AG20443 (cell line): Measurements from ENCODE around the gene LAMA2.
"Not testable (repeated sequence)": the region's sequence is repeated elsewhere in the genome, so short reads cannot be mapped to it uniquely, and the experiment has no call there.

ENCODE experiments used
- DNase-seq: peaks from one replicate; pipeline ENCODE4 v3.0.0; 2012; ENCODE audit warnings: low spot score, mixed read lengths

Gene LAMA2

DNA sequence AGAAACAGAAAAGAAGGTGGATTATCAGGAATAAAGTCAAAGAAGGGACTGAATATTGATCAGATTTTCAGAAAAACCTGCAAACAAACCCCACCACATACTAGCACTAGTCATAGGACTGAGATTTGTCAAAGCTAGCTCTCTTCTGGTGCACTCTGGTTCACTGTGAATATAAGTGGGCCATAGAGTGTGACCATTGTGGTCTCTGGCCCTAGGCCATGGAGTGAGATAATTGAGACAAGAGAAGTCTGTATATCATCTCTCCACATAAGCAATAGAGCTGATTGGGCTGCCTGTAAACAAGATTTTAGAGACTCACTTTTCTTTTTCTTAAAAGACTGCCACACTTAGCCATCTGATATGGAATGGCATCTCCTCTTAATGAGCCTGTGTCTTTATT lies 247.2 kb downstream of the LAMA2 start:
- no peak for DNase-seq

DNA sequence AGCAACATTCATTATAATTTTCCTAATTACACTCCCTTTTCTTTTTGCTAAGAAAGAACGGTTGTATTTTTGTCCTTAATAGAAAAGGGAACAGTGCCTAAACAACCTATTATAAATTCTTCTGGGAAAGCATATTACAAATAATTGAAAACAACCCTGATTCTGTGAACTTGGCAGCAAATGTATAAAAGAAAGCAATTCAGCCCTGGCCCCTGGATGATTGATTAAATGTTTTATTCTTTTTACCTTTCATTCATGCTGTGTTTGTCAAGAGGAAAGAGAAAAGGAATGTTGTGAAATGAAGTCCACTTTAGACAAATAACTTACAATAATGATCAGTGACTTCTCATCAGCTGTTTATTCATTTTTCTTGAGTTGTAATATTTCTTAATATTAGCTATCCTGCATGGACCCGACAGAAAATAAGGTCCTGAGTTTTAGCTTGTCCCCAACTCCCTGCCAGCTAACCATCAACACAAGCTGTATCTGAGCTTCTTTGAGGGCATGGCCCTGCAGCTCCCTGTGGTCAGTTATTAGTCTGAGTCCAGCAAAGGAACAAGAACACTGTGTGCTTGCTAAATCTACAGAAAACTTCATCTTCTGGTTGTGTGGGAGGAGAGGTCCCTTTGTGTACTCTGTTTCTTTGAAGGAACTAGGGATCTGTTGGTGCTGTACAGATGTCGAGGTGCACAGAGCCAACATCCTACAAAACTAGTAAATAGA lies 248.2 kb downstream of the LAMA2 start:
- no peak for DNase-seq

DNA sequence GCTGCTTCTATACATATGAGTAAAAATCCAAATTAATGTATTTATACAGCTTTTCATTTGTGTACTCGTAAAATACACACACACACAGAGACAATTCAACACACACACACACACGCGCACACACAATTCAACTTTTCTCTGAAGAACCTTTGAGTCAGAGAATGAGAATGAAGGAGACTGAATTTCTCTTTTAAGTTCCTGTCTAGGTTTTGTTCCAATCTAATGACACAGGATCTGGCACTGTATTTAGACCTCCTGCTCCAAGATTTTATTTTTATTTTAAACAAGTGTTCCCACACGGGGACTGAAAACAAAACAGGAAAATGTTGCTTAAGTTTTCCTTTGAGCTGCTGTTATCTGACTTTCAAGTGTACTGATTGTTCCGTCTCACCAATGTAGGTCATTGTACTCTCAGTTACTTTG lies 250.8 kb downstream of the LAMA2 start:
- DNase-seq: peak; percentile 31

DNA sequence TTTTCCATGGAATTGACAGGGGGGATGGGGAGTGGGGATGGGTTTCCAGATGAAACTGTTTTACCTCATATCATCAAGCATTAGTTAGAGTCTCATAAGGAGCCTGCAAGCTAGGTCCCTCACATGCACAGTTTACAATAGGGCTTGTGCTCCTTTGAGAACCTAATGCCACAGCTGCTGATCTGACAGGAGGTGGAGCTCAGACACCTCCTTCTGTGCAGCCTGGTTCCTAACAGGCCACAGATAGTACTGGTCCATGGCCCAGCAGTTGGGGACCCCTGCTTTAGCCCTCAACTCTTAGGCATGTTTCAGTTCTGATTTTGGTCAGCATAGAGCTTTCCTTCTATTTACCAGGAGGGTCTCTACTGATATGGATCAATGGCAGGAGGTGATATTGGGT lies 251.6 kb downstream of the LAMA2 start:
- no peak for DNase-seq

DNA sequence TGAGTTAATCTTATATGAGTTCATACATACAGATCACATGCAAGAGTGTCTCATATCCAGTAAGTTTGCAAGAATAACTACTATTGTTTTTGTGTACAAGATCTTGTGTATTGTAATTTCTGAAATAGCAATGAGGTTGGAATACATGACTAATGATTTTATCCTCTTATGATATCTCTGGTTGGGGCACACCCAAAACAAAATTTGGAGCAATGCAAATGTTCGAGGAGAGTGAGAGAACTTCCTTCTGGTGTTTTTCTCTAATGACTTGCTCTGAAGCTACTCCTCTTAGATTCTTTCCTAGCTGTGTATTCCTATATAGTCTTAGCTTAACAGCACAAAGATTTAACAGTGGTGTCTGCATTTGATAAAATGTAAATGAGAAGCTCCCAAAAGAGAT lies 252.5 kb downstream of the LAMA2 start:
- peak; percentile 18 for DNase-seq

DNA sequence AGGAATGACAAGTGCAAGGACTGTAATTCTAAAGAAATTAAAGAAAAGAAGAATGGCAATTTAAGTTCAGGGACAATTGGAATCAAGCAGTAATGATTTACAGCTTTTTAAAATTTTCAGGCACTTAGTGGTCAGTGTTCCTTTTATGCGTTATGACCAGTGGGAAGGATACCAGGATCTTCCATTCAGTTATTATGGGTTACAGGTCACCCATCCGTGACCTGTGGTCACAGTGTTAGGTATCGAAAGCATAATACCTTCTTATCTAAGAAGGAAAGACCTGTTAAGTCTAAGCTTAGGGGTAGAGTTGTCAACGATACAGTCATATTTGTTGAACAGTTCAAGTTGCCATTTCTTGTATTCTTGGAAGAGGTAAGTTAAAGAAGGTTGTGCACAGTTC lies 253.8 kb downstream of the LAMA2 start:
- DNase-seq: no peak

DNA sequence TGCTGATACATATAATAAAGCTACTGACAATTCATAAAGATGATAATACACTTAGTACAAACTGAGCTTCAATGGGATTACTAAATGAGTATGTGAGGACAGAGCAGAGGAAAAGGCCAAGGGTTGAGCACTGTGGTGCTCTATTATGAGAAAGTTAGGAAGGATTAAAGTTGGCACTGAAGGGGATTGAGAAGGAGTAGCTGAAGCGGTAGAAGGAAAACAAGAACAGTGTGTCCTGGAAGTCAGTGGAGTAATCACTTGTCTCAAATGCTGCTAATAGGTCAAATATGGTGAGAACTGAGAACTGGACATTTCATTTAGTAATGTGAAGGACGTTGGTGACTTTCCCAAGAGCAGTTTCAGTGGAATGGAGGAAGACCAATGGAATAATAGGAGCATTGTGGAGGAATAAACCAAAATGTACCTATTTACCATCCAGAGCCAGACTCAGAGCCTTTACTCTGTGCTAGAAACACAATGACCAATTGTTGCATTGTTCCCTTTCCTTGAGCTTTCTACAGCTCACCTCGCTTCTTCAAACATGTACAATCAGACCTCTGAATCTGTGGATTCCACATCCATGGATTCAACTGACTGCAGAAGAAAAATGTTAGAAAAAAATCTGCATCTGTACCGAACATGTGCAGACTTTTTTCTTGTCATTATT lies 255.9 kb downstream of the LAMA2 start:
- DNase-seq: no peak

DNA sequence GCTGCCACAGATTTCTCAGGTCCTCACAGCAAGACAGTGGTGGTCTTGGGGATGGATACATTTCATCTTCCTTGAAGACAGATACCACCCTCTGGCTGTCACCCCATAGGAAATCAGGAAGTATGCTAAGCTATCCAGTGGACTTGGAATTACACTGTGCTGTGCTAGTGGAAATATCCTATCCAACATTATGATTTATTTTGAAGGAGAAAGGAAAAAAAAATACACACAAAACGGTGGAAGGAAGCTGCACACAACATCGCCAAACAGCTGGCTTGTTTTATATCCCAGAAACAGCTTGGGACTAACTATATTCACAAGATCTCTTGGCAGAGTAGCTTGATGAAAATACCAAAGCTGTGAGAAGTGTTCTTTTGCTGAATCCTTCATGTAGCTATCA lies 257.6 kb downstream of the LAMA2 start:
- DNase-seq: peak; percentile 32

DNA sequence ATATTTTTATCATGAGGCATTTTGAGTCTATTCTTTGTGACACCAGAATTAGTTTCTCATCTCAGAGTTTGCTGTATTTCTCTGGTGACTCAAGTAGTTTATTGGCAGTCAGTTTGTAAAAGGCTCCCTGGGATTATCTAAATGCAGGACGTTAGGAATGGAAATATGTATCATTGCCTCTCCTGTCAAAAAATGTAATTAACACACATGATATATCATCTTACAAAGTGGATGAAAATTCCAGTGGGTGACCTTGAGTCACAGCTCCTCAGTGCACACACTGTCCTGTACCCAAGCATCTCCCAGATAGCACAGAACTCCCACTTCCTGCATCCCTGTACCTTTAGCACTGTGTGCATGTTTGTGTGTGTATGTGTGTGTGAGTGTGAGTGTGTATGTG lies 258.6 kb downstream of the LAMA2 start:
- DNase-seq: peak; percentile 13

DNA sequence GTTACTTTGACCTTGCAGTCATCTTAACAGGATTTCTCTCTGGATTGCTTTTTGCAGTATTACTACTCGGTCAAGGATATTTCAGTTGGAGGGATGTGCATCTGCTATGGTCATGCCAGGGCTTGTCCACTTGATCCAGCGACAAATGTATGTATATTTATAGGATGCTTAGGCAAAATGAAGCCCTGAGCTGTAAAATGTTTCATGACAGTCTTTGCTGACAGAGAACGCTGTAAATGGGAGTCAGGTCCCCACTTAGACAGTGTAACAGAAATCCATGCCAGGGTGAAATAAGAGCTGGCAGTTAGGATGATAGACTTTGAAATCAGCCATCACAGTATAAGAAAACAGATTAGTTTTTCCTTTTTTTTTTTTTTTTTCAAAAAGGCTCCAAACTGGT lies 264.0 kb downstream of the LAMA2 start:
- DNase-seq: no peak

DNA sequence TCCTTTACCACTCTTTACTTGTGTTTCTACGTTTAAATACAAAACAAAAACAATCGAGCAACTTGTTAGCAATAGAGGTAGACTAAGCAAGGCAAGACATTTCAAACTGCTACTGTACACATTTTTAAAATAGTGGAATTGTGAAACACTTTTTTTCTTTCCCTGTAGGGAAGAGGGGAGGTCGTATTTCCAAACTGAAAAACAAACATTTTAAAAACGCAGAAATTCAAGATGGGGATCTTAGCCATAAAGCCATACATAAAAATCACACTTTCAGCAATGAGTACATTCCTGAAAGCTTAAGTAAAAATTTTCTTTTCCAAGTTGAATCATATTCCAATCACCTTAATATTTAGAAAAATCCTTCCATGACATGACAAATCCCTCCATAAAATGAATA lies 267.6 kb downstream of the LAMA2 start:
- DNase-seq: no peak

DNA sequence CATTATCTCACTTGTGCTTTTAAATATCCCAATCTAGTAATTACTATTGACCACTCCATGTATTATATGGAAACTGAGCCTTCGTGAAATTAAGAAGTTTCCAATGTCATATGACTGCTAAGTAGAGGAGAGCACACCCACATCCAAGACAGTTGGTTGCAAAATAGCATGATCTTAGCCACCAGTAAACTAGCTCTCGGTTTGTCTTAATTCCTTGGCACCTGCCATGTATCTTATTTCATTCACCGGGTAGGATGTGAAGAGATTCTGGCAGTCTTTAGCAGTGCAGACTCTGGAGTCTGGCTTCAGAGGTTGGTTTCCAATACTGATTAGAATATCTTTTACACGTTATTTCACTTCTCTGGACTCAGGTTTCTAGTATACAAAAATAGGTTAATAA lies 270.3 kb downstream of the LAMA2 start:
- DNase-seq: no peak

DNA sequence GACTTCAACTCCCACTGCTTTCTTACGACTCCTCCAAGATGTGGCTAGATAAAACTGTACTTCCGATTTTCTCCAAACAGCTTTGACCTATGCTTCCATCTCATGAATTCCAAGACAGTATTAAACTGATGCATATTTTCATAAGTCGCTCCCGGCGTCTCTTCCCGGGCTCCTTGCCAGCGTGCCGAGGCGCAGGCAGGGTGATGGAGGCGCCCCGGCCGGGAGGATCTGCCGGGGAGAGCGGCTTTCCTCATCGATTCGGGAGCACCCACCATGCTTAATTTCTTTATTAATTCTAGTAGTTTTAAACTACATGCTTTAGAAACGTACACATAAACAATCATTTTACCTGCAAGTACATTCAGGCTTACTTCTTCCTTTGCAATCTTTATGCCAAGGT lies 276.3 kb downstream of the LAMA2 start:
- not testable (repeated sequence) for DNase-seq

DNA sequence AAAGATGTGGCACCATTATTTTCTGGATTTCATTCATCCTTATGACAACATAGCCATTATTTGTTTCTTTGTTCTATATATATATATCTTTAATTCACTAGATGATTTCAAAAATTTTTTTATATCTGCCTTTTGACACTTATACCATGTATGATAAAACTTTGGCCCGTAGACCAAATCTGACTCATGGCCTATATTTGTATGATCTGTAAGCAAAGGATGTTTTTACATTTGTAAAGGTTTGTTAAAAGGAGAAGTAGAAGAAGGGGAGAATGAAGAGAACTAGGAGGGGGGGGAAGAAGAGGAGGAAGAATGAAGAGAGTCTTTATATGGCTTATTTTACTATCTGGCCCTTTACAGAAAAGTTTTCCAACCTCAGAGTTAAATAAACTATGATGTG lies 279.7 kb downstream of the LAMA2 start:
- no peak for DNase-seq

DNA sequence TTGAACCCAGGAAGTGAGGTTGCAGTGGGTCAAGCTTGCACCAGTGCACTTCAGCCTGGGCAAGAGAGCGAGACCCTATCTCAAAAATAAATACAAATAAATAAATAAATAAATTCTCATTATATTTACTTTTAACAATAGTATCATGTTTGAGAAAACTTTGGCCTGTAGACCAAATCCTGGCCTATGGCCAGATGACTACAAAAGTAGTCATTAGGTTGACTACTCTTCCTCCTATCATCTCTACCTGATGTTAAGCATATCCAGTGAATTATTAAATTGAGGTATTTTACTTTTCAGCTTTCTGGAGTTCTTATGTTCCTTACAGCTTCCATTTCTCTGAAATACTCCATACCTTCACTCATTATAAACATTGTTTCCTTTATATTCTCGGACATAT lies 280.6 kb downstream of the LAMA2 start:
- no peak for DNase-seq

DNA sequence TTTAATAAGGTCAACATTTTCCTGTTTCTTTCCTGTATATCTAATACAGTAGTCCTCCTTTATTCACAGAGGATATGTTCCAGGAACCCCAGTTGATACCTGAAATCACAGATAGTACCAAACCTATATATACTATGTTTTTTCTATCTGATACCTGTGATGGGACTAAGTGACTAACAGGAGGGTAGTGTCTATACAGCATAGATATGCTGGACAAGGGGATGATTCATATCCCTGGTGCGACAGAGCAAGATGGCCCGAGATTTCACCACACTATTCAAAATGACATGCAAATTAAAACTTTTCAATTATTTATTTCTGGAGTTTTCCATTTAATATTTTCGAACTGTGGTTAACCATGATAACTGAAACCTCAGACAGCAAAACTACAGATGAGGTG lies 281.1 kb downstream of the LAMA2 start:
- no peak for DNase-seq

DNA sequence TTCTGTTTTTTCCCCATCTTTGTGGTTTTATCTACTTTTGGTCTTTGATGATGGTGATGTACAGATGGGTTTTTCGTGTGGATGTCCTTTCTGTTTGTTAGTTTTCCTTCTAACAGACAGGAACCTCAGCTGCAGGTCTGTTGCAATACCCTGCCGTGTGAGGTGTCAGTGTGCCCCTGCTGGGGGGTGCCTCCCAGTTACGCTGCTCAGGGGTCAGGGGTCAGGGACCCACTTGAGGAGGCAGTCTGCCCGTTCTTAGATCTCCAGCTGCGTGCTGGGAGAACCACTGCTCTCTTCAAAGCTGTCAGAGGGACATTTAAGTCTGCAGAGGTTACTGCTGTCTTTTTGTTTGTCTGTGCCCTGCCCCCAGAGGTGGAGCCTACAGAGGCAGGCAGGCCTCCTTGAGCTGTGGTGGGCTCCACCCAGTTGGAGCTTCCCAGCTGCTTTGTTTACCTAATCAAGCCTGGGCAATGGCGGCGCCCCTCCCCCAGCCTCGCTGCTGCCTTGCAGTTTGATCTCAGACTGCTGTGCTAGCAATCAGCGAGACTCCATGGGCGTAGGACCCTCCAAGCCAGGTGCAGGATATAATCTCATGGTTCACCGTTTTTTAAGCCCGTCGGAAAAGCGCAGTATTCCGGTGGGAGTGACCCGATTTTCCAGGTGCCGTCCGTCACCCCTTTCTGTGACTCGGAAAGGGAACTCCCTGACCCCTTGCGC lies 289.5 kb downstream of the LAMA2 start:
- not testable (repeated sequence) for DNase-seq

DNA sequence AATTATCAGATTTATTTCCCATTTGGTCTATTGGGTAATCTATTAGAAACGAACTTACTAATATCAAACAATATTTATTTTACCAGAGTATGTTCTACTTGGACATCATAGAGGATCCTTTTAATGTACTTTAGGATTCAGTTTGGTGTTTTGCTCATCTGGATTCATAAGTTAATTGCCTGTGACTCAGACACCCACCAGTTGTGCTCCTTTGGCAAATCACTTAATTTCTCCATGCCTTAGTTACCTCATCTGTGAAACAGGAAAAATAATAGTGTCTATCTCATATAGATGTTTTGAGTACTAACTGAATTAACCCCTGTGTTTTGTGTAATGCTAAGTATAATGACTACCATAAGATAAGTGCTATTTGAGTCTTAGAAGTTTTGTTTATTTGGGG lies 292.1 kb downstream of the LAMA2 start:
- no peak for DNase-seq

DNA sequence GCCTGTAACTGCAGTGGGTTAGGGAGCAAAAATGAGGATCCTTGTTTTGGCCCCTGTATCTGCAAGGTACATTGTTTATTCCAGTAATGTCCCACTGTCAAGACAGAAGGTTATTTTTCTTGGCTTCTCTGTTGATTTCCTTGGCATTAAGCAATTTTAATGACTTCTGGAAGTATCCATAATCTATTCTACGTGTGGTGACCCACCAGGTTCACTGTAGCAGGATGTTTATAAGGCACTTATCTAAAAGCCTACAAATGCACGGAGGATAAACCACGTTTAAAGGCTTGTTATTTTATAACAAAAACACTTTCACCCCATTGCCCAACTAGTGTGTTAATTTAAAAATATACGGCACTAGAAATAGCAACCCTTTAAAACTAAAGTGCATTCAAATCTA lies 294.9 kb downstream of the LAMA2 start:
- DNase-seq: no peak

DNA sequence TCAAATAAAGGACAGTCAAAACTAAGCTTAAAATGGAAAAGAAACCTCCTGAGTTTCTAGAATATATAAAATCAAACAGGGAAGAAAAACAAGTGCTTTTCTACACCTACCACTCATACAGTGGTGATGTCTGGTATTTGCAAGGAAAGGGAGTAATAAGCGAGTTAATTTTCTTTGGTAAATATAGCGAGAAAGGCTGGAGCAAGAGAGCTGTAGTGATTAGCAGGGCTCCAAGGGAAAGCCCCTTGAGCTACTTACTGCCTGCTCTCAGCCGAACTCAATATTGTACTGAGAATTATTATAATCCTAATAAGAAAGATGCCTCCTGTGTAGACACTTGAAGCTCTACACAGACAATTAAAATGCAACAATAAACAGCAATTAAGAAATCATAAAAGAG lies 296.3 kb downstream of the LAMA2 start:
- DNase-seq: no peak

DNA sequence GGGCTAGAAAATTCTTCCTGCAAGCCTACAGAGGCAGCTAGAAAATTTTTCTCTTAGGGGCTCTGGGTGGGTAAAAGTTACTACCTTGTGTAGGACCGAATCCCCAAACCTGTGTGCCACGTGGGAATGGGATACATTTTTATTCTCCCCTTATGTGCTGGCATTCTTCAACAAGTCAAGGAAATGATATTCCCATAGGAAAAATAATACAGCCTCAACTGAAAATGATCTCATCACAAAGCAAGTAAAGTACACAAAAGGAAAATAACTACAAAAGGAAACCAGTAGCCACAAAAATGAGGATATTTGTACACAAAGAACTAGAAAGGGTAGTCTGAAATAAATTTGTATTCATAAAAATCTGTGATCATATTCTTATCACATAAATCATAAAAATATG lies 298.1 kb downstream of the LAMA2 start:
- no peak for DNase-seq

DNA sequence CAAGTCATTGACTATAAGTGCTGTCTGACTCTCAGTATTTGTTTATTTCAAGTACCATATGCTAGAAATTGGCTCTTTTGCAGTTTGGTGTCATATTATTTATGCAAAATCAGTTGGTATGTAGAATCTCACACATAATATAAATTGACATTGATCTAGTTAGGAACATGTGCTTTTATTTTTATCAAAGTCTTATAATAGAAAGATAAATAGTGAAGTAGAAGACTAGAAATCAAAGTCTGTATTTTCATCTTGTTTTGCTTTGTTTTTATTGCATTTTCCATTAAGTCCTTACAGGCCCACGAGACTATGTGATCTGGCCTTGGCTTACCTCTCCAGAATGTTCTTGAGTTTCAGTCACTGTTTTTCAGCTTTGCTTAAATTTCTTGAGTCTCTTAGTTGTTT lies 300.3 kb downstream of the LAMA2 start:
- no peak for DNase-seq

DNA sequence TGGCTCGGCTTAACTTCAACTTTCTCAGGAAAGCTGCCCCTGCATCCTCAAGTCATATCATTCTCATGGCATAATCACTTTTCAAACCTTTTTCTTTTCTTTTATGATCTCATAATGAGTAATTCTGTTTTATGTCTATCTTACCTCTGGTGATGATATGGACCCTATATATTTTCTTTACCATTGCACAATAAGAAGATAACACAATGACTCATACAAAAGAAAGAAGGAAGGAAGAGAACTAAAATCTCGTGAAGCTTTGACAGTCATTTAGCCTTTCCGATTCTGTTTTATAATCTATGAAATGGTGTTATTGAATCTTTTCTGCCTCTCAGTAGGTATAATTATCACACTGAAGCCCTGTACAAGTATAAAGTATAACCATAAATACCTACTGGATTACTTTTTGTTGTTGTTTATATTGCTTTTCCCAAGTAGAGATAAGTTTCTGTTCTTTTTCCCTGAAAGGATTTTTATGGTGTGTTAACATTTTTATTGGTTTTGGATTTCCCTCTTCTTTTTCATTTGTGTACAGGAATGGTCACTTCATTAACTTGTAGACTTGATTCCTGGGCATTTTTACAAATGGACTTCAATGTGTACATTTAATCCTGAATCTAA lies 300.9 kb downstream of the LAMA2 start:
- no peak for DNase-seq
